A673 (cell line): ENCODE data around the gene UFL1.

ENCODE experiments used
- EZH2 ChIP-seq: fragments of 200-600 bp; sonication (generic); IDR thresholded peaks from 2 replicates; pipeline ENCODE4 v1.6.1; 2017; ENCODE audit warnings: borderline replicate concordance, low read depth, mild to moderate bottlenecking, mixed read lengths, antibody characterized with exemption, low read length; ENCODE audit not compliant: poor library complexity, severe bottlenecking
- TF ChIP-seq, protein P1 (sequence below): fragments of 300-800, 200-600 bp; sonication (generic); conservative IDR thresholded peaks from 2 replicates; pipeline ENCODE4 v1.5.1; 2017; ENCODE audit warnings: low read depth, mild to moderate bottlenecking, antibody characterized with exemption, low read length, moderate library complexity, mixed read lengths

DNA sequence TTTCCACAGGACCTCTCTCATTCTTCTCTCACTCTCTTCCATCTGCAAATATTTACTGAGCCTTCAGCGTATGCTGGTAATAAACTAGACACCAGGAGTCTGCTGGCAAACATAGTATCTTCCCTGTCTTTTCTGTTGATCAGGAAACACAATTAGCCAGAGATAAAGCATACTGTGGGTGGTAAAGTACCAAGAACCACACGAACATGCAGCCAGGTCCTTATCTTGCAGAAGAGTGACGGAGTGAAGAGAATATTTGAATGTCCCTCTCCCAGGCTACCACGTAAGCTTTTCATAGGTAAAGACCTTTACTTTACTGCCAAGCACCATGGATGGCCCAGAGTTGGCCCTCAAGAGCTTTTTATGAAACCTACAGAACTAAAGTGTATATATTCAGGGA lies 54.6 kb downstream of the UFL1 start:
- TF ChIP-seq, protein P1, sequence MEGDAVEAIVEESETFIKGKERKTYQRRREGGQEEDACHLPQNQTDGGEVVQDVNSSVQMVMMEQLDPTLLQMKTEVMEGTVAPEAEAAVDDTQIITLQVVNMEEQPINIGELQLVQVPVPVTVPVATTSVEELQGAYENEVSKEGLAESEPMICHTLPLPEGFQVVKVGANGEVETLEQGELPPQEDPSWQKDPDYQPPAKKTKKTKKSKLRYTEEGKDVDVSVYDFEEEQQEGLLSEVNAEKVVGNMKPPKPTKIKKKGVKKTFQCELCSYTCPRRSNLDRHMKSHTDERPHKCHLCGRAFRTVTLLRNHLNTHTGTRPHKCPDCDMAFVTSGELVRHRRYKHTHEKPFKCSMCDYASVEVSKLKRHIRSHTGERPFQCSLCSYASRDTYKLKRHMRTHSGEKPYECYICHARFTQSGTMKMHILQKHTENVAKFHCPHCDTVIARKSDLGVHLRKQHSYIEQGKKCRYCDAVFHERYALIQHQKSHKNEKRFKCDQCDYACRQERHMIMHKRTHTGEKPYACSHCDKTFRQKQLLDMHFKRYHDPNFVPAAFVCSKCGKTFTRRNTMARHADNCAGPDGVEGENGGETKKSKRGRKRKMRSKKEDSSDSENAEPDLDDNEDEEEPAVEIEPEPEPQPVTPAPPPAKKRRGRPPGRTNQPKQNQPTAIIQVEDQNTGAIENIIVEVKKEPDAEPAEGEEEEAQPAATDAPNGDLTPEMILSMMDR: no peak
- no peak for TF ChIP-seq EZH2
